Measurements from ENCODE around the gene ERP44. TPM values are rescaled to one million over a fixed set of nuclear protein-coding genes. Genes with fewer than 3 reads are reported as not detected.
"Not testable (repeated sequence)": the region's sequence is repeated elsewhere in the genome, so short reads cannot be mapped to it uniquely, and the experiment has no call there.

ERP44 gene
- total and polyA plus RNA-seq, 12 donors: 12.9 to 43.7 (median 21.3) TPM

- Histone ChIP-seq H3K4me3 (peak overlapping the region in 3 of 4 donors; percentile 74 to 88 (median 81)), H3K4me1 (replicated peaks in 1 of 2) (peaks cover 12 to 29% of the 10 kb centered on the region in 2 donors), H3K27me3 (no peaks in the 10 kb centered on the region), H3K27ac (peak overlapping the region; percentile 54 to 97 (median 90)), H3K9me3 (replicated peaks in 1 of 3) (no peaks in the 10 kb centered on the region), H3K36me3 (replicated peaks in 1 of 2) (peaks cover 0 to 10% of the 10 kb centered on the region in 2 donors)
- intact Hi-C loops (cut with DNase I): no loop called here
- peak in 5 of 7 donors; percentile 32 to 69 (median 37) for DNase-seq
- 2 to 9% (median 5%) methylated on average over 9 to 10 of the region's 10 CpGs for WGBS, 4 donors
- no peak for TF ChIP-seq POLR2A (IDR thresholded peaks at IDR 0.05)
- TF ChIP-seq CTCF (IDR thresholded peaks at IDR 0.05): no peak
Measured at GRCh38 chr9:100099722-100100042, 882 bp upstream of the ERP44 start.

GRCh38 chr9:100098046-100098886, 534 bp downstream of the ERP44 start:
- Histone ChIP-seq H3K4me3 (peak overlapping the region; percentile 74 to 88 (median 82)), H3K36me3 (replicated peaks in 1 of 2) (no peaks in the 10 kb centered on the region), H3K4me1 (replicated peaks in 1 of 2) (peaks cover 12 to 29% of the 10 kb centered on the region in 2 donors), H3K27ac (peak overlapping the region; percentile 89 to 97 (median 92)), H3K27me3 (no peaks in the 10 kb centered on the region), H3K9me3 (replicated peaks in 1 of 3) (no peaks in the 10 kb centered on the region)
- TF ChIP-seq POLR2A (IDR thresholded peaks at IDR 0.05) (no peak), CTCF (IDR thresholded peaks at IDR 0.05) (peak in 2 of 6 experiments; percentile 18 to 23)
- DNase-seq: peak; percentile 38 to 80 (median 65)
- 1 to 2% (median 1%) methylated on average over 27 to 37 of the region's 37 CpGs for WGBS, 4 donors
- intact Hi-C loops (cut with DNase I): no loop called here

- Histone ChIP-seq H3K9me3 (replicated peaks in 1 of 3) (no peaks in the 10 kb centered on the region), H3K27ac (no peak overlapping the region), H3K27me3 (no peaks in the 10 kb centered on the region), H3K36me3 (replicated peaks in 1 of 2) (no peaks in the 10 kb centered on the region), H3K4me1 (replicated peaks in 1 of 2) (peaks cover 12 to 35% of the 10 kb centered on the region in 2 donors), H3K4me3 (no peak overlapping the region)
- intact Hi-C loops (cut with DNase I): no loop called here
- TF ChIP-seq CTCF (IDR thresholded peaks at IDR 0.05) (no peak), POLR2A (IDR thresholded peaks at IDR 0.05) (no peak)
- DNase-seq: no peak
- 75 to 79% (median 76%) methylated on average over 3 of the region's 3 CpGs for WGBS, 4 donors
Measured at GRCh38 chr9:100096378-100096916, 2.4 kb downstream of the ERP44 start.

- H3K36me3 ChIP-seq (replicated peaks in 1 of 2); intact Hi-C loops (cut with DNase I); H3K9me3 ChIP-seq (replicated peaks in 1 of 3); H3K27ac ChIP-seq; DNase-seq; H3K4me3 ChIP-seq; H3K27me3 ChIP-seq: not testable (repeated sequence)
- WGBS, 4 donors: 96 to 100% (median 97%) methylated on average over 2 of the region's 2 CpGs
- H3K4me1 ChIP-seq (replicated peaks in 1 of 2): peaks cover 5 to 38% of the 10 kb centered on the region in 2 donors
Measured at GRCh38 chr9:100094411-100094810, 4.4 kb downstream of the ERP44 start.
